ENCODE results near the gene SLC12A7. TPM values are rescaled to one million over a fixed set of nuclear protein-coding genes. Genes with fewer than 3 reads are reported as not detected.

SLC12A7 gene
- total RNA-seq, 1 experiment from 2014 or later = 12.0 TPM

DNA sequence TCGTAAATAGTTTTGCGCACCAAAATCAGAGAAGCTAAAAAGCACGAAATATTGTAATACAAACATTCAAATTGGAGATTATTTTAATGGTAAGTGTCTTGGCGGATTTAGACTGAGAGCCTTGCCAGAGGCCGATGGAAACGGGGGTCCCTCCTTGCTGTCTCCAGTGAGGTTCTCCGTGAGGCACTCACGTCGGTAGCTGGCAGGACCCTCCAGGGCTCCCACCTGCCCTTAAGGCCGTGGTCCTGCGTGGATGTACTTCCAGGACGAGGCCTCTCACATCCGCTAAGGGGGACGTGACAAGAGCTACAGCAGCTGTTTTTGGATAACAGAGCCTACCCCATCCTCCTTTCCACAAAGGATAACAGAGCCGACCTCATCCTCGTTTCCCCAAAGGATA lies 95.4 kb downstream of the SLC12A7 start:
- H3K27me3 ChIP-seq = no peaks in the 10 kb centered on the region

DNA sequence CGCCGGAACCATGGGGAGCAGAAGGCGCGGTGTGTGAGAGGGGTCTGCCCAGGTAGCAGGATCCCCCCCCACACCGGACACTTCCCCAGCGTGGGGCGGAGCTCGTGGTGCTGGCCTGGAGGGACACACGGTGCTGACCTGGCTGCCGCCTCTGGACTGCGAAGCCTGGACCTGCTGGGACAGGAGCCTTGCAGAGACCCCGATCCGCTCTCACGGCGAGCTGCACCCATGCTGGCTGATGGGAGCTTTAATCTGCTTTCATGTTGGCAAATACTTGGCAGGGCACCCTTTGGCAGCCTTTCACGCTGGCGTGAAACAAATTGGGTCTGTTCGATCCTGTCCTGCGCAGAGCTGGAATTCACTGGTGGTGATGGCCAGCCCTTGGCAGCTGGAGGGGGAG lies 95.8 kb downstream of the SLC12A7 start:
- no peak for DNase-seq
- Histone ChIP-seq H3K27ac (no peak overlapping the region), H3K36me3 (no peaks in the 10 kb centered on the region), H3K27me3 (no peaks in the 10 kb centered on the region), H3K4me1 (no peaks in the 10 kb centered on the region), H3K4me3 (no peak overlapping the region), H3K9me3 (replicated peaks) (no peaks in the 10 kb centered on the region)

More for the DNA sequence above, 95.4 kb downstream of the SLC12A7 start:
- Histone ChIP-seq H3K4me3 (no peak overlapping the region), H3K36me3 (no peaks in the 10 kb centered on the region), H3K9me3 (replicated peaks) (no peaks in the 10 kb centered on the region), H3K27ac (no peak overlapping the region), H3K4me1 (no peaks in the 10 kb centered on the region)
- no peak for DNase-seq

DNA sequence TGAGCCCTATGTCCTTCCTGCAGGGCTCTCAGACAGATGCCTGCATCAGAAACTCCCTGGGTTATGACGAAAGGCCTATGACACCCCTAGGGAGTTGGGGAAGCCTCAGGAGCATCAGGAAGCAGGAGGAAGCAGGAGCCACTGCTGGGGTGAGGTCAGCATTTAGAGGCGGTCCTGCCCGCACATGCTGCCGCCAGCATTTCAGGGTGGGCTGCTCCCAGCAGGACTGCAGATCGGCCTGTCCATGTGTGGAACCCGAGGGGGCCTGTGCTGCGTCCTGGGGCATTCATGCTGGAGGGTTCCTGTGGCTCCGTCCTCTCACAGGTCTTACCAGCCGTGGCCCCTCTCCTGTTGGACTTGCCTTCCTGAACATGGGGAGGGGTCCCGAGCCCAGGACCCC lies 96.4 kb downstream of the SLC12A7 start:
- H3K4me1 ChIP-seq = no peaks in the 10 kb centered on the region

DNA sequence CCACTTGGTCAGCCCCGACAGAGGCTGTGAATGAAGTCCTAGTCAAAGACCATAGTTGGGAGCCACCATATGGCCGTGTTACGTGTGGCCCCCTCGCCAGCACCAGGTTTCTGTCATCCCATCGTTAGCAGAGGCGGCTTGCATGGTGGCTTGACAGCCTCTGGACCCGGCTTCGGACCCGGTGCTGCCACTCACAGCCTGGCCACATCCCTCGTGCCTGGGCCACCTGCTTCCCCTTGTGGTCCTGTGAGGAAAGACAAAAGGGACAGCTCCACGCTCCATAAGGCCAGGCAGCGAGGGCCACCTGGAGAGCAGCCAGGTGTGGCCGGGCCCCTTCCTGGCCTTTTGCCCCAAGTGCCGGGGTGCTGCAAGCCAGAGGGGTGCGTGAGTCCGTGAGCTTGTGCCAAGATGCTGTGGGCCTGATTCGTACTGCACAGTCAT lies 97.1 kb downstream of the SLC12A7 start:
- Histone ChIP-seq H3K9me3 (replicated peaks) (no peaks in the 10 kb centered on the region), H3K4me3 (no peak overlapping the region), H3K27me3 (no peaks in the 10 kb centered on the region), H3K4me1 (no peaks in the 10 kb centered on the region), H3K36me3 (no peaks in the 10 kb centered on the region), H3K27ac (no peak overlapping the region)
- no peak for DNase-seq

More for the DNA sequence above, 96.4 kb downstream of the SLC12A7 start:
- Histone ChIP-seq H3K4me3 (no peak overlapping the region), H3K9me3 (replicated peaks) (no peaks in the 10 kb centered on the region), H3K27me3 (no peaks in the 10 kb centered on the region), H3K27ac (no peak overlapping the region), H3K36me3 (no peaks in the 10 kb centered on the region)
- no peak for DNase-seq

DNA sequence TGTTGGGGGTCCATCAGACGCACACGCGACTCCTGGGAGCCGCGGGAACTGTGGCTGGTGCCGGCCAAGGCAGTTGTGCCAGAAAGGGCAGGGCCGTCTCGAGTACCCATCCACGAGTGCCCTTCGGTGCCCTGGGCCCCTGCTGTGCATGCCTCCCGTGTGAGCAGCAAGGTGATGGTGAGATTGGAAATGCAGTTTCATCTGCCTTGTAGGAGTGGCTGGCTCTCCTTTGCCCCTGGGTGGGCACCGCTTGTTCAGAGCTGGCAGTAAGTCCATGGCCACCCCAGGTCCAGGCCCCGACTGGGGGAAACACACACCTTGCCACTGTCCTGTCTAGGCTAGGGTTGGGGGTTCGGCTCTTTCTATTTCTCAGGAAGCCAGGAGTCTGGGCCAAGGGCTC lies 97.5 kb downstream of the SLC12A7 start:
- no peak overlapping the region for H3K27ac ChIP-seq
- H3K9me3 ChIP-seq (replicated peaks) = no peaks in the 10 kb centered on the region
- H3K36me3 ChIP-seq = no peaks in the 10 kb centered on the region
- H3K27me3 ChIP-seq = no peaks in the 10 kb centered on the region
- no peaks in the 10 kb centered on the region for H3K4me1 ChIP-seq
- H3K4me3 ChIP-seq = no peak overlapping the region
- no peak for DNase-seq

DNA sequence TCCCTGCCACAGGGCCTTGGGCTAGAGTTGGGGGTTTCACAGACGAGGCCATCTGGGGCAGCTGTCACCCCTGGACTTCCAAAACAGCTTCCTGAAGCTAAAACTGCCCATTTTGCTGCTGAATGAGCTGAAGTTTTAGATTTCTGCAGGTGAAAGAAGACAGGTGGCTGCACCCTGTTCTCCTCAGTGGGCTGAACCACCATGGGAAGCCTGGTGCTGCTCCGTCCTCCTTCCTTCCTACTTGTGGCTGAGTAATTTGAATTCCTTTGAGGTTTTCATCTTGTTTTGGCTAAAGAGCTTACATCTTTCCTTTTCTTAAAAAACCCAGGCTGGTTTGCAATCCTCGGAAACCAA lies 97.9 kb downstream of the SLC12A7 start:
- no peak for DNase-seq

DNA sequence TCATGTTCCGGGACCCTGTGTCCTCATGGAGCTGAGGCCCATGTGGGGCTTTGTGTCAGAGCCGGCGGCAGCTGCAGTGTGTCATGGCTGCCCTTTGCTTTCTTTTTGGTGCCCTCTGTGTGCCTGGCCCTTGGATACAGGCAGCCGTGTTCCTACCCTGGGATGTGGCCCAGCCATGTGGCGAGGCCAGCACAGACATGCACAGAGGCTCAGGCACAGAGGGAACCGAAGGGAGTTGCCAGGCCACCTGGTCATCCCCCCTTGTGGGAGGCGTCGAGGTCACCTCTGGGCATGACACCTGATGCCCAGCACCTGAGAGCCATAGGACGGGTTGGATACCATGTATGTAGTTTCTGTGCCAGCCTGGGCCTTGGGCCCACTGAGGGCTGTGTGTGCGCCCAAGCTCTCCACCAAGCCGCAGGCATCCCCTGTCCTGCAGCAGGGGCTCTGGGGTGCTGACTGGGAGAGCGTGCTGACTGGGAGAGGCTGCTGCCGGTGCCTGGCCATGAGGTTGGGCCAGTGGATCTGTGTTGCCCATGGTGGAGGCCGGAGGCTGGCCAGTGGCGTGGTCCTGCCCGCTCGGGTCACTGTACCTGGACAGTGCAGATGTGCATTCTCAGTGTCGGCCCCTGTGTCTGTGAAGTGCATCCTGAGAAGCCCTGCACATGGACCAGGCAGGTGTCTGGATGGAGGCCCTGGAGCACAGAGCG lies 98.5 kb downstream of the SLC12A7 start:
- Histone ChIP-seq H3K4me1 (no peaks in the 10 kb centered on the region), H3K27ac (no peak overlapping the region), H3K36me3 (no peaks in the 10 kb centered on the region), H3K9me3 (replicated peaks) (no peaks in the 10 kb centered on the region), H3K4me3 (no peak overlapping the region), H3K27me3 (no peaks in the 10 kb centered on the region)
- DNase-seq = no peak

More for the DNA sequence above, 97.9 kb downstream of the SLC12A7 start:
- no peaks in the 10 kb centered on the region for H3K9me3 ChIP-seq (replicated peaks)
- H3K27me3 ChIP-seq = no peaks in the 10 kb centered on the region
- H3K36me3 ChIP-seq = no peaks in the 10 kb centered on the region
- H3K4me3 ChIP-seq = no peak overlapping the region
- H3K27ac ChIP-seq = no peak overlapping the region
- no peaks in the 10 kb centered on the region for H3K4me1 ChIP-seq

DNA sequence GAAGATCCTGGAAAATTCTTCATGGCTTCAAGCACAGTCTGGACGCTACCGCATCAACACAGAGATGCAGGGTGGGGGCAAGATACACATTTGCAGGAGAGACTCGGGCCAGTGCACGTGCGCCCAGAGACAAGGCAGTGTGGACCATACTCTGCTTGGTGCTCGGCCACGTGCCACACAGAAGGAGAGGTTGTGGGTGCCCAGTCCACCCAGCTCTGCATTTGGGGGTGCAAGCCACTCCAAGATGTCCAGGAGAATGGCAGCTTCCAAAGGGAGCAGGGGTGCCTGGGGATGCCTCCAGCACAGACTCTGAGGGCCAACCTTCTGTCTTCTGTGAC lies 99.0 kb downstream of the SLC12A7 start:
- Histone ChIP-seq H3K4me3 (no peak overlapping the region), H3K4me1 (no peaks in the 10 kb centered on the region), H3K27ac (no peak overlapping the region), H3K36me3 (no peaks in the 10 kb centered on the region), H3K9me3 (replicated peaks) (no peaks in the 10 kb centered on the region), H3K27me3 (no peaks in the 10 kb centered on the region)
- no peak for DNase-seq

DNA sequence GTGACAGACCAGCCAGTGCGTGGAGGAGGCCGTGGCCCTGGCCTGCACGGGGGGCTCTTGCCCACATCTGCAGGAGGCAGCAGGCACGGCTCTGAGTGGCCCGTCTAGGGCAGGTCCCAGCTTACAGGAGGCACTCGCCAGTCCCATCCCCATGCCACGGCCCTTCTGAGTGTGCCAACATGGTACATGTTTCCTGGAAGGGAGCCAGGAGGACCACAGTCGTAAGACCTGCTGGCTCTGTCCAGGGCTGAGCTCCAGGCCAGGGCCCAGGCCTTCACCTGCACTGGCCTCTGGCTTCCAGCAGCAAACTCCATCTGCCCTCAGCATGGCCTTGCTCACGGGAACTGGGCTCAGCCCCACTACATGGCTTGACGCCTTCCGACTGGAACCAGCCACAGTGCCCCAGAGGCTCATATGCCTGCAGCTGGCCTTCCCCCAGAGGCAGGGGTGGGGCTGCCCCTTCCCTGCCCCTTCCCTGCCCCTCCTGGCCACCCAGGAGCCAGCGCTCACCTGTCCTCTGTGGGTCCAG lies 99.5 kb downstream of the SLC12A7 start:
- Histone ChIP-seq H3K4me3 (no peak overlapping the region), H3K36me3 (no peaks in the 10 kb centered on the region), H3K27me3 (no peaks in the 10 kb centered on the region), H3K9me3 (replicated peaks) (no peaks in the 10 kb centered on the region), H3K27ac (no peak overlapping the region), H3K4me1 (no peaks in the 10 kb centered on the region)
- DNase-seq = no peak

DNA sequence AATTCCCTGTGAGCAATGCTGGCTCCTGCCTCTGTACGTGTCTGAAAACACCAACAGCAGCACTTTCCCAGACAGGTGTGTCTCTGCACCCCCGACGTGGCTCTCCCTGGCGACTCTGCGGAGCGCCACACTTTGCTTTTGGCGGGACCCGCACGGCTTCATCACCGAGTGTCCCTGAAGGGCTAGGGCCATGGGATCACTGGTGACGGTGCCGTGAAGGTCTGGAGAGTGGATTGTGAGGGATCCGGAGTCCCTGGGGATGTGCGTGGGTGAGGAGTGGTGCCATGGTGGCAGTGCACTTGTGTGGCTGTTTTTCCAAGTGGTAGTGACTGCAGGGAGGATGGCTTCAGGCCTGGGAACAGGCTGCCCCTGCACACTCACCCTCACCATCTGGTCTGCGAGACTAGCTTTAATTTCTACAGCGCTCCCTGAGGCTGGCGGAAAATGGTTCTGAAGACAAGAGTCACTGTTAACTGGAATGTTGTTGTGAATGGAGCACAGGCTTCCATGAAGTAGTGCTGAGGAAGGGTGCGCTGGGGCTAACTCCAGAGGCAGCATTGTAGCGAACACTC lies 100.0 kb downstream of the SLC12A7 start:
- Histone ChIP-seq H3K9me3 (replicated peaks) (no peaks in the 10 kb centered on the region), H3K4me1 (no peaks in the 10 kb centered on the region), H3K36me3 (no peaks in the 10 kb centered on the region), H3K27ac (no peak overlapping the region), H3K4me3 (no peak overlapping the region), H3K27me3 (no peaks in the 10 kb centered on the region)
- DNase-seq = no peak

DNA sequence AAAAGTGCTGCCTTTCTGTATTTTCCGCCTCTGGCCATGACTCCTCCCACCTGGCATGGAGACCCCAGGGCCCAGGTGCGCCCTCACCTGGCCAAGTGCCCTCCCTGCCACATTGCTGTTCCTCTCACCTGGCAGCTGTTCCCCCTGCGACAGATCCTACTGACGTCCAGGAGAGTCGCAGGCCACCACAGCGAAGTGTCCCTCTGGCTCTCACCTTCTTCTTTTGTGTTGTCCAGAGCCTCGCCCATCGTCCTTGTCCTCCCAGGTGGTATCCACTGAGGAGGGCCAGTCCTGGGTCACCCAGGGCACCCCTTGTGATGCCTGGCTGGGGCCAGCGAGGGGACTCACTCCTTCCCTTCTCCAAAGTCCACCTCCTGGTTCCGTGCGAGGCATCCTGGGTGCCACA lies 100.6 kb downstream of the SLC12A7 start:
- Histone ChIP-seq H3K4me3 (no peak overlapping the region), H3K36me3 (no peaks in the 10 kb centered on the region), H3K4me1 (no peaks in the 10 kb centered on the region), H3K27ac (no peak overlapping the region), H3K27me3 (no peaks in the 10 kb centered on the region), H3K9me3 (replicated peaks) (no peaks in the 10 kb centered on the region)
- DNase-seq = peak in 1 of 2 experiments; percentile 30

DNA sequence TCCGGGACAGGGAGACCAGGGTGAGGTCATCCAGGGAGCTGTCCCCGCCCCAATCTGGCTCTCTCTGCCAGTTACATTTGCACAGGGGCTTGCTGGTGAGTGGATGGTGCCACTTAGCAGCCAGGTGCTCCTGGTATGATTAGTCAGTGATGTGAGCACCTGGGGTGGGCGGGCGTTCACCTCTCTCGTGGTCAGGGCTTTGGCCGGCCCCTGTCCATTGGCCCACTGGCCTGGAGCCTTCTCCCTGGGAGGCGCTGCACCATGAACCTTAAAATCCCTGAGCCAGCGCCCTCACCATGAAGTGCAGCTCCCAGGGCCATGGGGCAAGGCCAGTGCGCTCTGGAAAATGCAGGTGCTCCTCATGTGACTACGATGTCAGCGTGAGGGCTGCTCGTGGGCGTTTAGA lies 101.2 kb downstream of the SLC12A7 start:
- DNase-seq = no peak
- H3K36me3 ChIP-seq = no peaks in the 10 kb centered on the region
- no peaks in the 10 kb centered on the region for H3K27me3 ChIP-seq
- H3K4me1 ChIP-seq = no peaks in the 10 kb centered on the region
- no peak overlapping the region for H3K4me3 ChIP-seq
- H3K27ac ChIP-seq = no peak overlapping the region
- no peaks in the 10 kb centered on the region for H3K9me3 ChIP-seq (replicated peaks)

DNA sequence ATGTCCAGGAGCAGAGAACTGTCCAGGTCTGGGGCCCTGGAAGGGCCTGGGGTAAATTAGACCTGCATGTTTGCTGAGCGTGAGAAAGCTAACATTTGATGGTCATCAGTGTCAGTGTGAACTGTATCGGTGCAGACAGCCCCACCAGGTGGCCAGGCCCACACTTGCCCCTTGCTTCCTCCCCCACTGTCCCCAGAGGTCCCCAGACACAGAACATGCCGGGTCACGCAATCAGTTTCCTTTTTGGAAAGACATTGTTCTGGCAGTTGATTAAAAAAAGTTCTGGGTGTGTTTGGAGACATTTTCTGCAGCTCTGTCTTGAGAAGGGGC lies 101.7 kb downstream of the SLC12A7 start:
- Histone ChIP-seq H3K9me3 (replicated peaks) (no peaks in the 10 kb centered on the region), H3K4me3 (no peak overlapping the region), H3K27me3 (no peaks in the 10 kb centered on the region), H3K4me1 (no peaks in the 10 kb centered on the region), H3K36me3 (no peaks in the 10 kb centered on the region), H3K27ac (no peak overlapping the region)
- DNase-seq = no peak

DNA sequence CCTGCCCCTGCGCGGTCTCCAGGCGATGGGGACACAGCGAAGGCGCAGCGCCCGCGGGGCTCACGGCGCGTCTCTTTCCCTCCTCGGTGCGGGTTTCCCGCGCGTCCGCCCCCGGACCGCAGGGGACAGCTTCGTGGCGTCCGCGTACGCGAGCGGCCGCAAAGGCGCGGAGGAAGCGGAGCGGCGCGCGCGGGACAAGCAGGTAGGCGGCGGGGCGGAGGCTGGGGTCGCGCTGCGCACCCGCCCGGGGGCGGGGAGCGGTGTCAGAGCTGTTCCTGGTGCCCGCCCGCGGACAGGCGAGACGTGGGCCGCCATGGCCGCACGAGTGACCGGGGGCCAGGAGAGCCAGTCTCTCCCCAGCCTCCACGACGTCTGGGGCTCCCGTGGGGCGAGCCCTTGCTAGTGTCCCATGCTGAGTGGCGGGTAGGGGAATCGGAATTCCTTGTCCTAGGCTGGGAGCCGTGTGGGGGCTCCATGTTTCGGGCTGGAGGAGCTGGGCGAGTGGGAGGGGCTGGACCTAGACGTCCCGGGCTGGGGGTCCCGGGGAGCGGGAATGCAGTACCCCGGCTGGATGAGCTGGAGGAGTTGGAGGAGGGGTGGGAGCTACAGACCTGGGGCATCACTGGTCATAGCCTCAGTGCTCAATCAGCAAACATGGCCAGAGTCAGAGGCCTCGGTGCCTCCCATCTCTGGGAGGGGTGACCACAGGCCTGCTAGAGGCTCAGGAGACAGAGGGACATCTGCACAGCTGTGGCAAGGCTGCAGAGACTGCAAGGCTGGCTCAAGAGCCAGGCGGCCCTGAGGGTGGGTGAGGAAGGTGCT lies 102.3 kb downstream of the SLC12A7 start:
- Histone ChIP-seq H3K4me3 (no peak overlapping the region), H3K27me3 (no peaks in the 10 kb centered on the region), H3K27ac (no peak overlapping the region)

More for the DNA sequence above, 102.3 kb downstream of the SLC12A7 start:
- no peaks in the 10 kb centered on the region for H3K4me1 ChIP-seq
- DNase-seq = no peak
- H3K36me3 ChIP-seq = no peaks in the 10 kb centered on the region
- H3K9me3 ChIP-seq (replicated peaks) = no peaks in the 10 kb centered on the region

Data from SJCRH30 (cell line).